Measurements from ENCODE around the gene WDR46. TPM values are rescaled to one million over a fixed set of nuclear protein-coding genes. Genes with fewer than 3 reads are reported as not detected.

The WDR46 gene
- total and polyA plus RNA-seq, 2 of the 13 experiments (the other 11 are each of a cell fraction or from before 2014, with no cell fraction given), result 47.4 to 105 TPM

DNA sequence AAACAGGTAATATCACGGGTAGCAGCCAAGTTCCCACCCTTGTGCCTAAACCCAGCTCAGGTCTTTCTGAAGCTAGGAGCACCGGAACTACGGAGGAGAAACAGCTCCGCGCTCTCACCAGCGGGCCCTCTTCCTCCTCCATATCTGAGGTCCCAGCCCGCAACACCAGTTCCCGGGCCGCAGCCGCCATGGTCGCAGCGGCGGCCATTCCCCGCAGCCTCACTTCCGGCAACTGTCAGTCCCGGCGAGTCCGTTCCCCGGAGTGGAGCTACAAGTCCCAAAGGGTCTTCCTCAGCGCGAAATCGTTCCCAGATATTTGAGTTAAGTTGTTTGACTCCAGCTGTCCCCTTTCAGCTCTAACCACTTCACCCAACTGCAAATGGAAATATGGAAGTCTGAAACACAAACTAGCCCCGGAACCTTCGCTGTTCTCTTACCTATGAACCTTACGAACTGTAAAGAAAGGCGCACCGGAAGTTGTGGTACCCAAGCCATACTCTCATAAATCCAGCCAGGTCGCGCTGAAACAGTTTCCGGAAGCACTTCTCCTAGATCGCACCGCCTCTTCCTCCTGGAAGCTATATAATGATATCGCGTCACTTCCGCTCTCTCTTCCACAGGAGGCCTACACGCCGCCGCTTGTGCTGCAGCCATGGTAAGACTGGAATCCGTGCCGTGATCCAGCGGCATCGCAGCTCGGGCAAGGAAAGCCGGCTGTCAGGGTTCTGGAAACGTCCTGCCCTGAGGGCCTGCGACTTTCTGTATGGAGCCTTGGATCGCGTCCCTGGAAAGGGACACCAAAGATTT, 17.4 kb downstream of the WDR46 start, which contains the start of the genes RPS18 and VPS52 (continued):
- TF ChIP-seq PLRG1 (conservative IDR thresholded peaks at IDR 0.05) (no peak), RAD51 (IDR thresholded peaks at IDR 0.05; ENCODE audit: borderline replicate concordance) (no peak), NR2F1 (CRISPR knock-in tag; IDR thresholded peaks at IDR 0.05) (peak in 1 of 2 experiments; percentile 11; a peak in 1 of 4 replicates), GFI1 (CRISPR knock-in tag; IDR thresholded peaks at IDR 0.05; ENCODE audit: borderline replicate concordance) (0 out of 2 replicates have a peak, but pooled peaks have one; percentile 11), ZNF615 (CRISPR knock-in tag; IDR thresholded peaks at IDR 0.05; ENCODE audit: borderline replicate concordance) (peak; percentile 43; the same call in 1 of the 2 replicates), HNRNPK (IDR thresholded peaks at IDR 0.05; ENCODE audit: low read depth, low read length, poor library complexity, severe bottlenecking) (no peak), SP2 (CRISPR knock-in tag; IDR thresholded peaks at IDR 0.05) (peak; percentile 86), HOXA3 (CRISPR knock-in tag; IDR thresholded peaks at IDR 0.05) (peak; percentile 87), GLI4 (CRISPR knock-in tag; IDR thresholded peaks at IDR 0.05; ENCODE audit: borderline replicate concordance) (no peak; the same call in none of the 2 replicates), SETDB1 (CRISPR knock-in tag; IDR thresholded peaks at IDR 0.05; ENCODE audit: borderline replicate concordance) (no peak), ZNF550 (CRISPR knock-in tag; IDR thresholded peaks at IDR 0.05; ENCODE audit: borderline replicate concordance) (no peak), NR1H2 (CRISPR knock-in tag; IDR thresholded peaks at IDR 0.05; ENCODE audit: borderline replicate concordance, low read depth) (peak; percentile 80; the same call in 1 of the 2 replicates), ZNF205 (CRISPR knock-in tag; IDR thresholded peaks at IDR 0.05) (no peak), SNAPC2 (CRISPR knock-in tag; IDR thresholded peaks at IDR 0.05) (peak; percentile 81; the same call in 1 of the 2 replicates), RFX1 (IDR thresholded peaks at IDR 0.05) (no peak), ZNF616 (CRISPR knock-in tag; IDR thresholded peaks at IDR 0.05; ENCODE audit: low read depth) (no peak), JUNB (CRISPR knock-in tag; IDR thresholded peaks at IDR 0.05; ENCODE audit: borderline replicate concordance) (no peak), AKAP8 (CRISPR knock-in tag; IDR thresholded peaks at IDR 0.05) (0 out of 2 replicates have a peak, but pooled peaks have one; percentile 25), ZFAT (CRISPR knock-in tag; conservative IDR thresholded peaks at IDR 0.05) (no peak), CREB1 (IDR thresholded peaks at IDR 0.05) (peak; percentile 93), CREB1 (CRISPR knock-in tag; IDR thresholded peaks at IDR 0.05) (peak; percentile 98), ZFP82 (CRISPR knock-in tag; IDR thresholded peaks at IDR 0.05; ENCODE audit: borderline replicate concordance) (0 out of 2 replicates have a peak, but pooled peaks have one; percentile 11)
- TF ChIP-seq, protein P1, sequence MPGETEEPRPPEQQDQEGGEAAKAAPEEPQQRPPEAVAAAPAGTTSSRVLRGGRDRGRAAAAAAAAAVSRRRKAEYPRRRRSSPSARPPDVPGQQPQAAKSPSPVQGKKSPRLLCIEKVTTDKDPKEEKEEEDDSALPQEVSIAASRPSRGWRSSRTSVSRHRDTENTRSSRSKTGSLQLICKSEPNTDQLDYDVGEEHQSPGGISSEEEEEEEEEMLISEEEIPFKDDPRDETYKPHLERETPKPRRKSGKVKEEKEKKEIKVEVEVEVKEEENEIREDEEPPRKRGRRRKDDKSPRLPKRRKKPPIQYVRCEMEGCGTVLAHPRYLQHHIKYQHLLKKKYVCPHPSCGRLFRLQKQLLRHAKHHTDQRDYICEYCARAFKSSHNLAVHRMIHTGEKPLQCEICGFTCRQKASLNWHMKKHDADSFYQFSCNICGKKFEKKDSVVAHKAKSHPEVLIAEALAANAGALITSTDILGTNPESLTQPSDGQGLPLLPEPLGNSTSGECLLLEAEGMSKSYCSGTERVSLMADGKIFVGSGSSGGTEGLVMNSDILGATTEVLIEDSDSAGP (CRISPR knock-in tag; IDR thresholded peaks at IDR 0.05; ENCODE audit: borderline replicate concordance), result peak; percentile 82; the same call in 1 of the 2 replicates
- TF ChIP-seq, protein P2, sequence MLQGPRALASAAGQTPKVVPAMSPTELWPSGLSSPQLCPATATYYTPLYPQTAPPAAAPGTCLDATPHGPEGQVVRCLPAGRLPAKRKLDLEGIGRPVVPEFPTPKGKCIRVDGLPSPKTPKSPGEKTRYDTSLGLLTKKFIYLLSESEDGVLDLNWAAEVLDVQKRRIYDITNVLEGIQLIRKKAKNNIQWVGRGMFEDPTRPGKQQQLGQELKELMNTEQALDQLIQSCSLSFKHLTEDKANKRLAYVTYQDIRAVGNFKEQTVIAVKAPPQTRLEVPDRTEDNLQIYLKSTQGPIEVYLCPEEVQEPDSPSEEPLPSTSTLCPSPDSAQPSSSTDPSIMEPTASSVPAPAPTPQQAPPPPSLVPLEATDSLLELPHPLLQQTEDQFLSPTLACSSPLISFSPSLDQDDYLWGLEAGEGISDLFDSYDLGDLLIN (CRISPR knock-in tag; IDR thresholded peaks at IDR 0.05; ENCODE audit: borderline replicate concordance), result peak; percentile 48
- TF ChIP-seq, protein P3, sequence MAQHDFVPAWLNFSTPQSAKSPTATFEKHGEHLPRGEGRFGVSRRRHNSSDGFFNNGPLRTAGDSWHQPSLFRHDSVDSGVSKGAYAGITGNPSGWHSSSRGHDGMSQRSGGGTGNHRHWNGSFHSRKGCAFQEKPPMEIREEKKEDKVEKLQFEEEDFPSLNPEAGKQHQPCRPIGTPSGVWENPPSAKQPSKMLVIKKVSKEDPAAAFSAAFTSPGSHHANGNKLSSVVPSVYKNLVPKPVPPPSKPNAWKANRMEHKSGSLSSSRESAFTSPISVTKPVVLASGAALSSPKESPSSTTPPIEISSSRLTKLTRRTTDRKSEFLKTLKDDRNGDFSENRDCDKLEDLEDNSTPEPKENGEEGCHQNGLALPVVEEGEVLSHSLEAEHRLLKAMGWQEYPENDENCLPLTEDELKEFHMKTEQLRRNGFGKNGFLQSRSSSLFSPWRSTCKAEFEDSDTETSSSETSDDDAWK (CRISPR knock-in tag; IDR thresholded peaks at IDR 0.05), result no peak
